NCI-H1105 (cell line): ENCODE measurements around the gene DNAH9.
A peak's percentile ranks its signal among the peaks of the same experiment; 100 is the strongest.

Experiments used
- DNase-seq: peaks from one replicate; lab custom pipeline; 2025; lab: John Stamatoyannopoulos, UW

DNAH9 gene

GRCh38 chr17:11840831-11841230, 242.6 kb downstream of the DNAH9 start:
- DNase-seq = no peak

GRCh38 chr17:11848330-11848729, 250.1 kb downstream of the DNAH9 start:
- DNase-seq = no peak

- DNase-seq = no peak
Observed at GRCh38 chr17:11852231-11852630, 254.0 kb downstream of the DNAH9 start.

- no peak for DNase-seq
Observed at GRCh38 chr17:11852912-11853311, 254.6 kb downstream of the DNAH9 start.

- no peak for DNase-seq
Observed at GRCh38 chr17:11853321-11854151, 255.3 kb downstream of the DNAH9 start.

GRCh38 chr17:11855306-11855705, 257.0 kb downstream of the DNAH9 start:
- DNase-seq = no peak

GRCh38 chr17:11857006-11857405, 258.7 kb downstream of the DNAH9 start:
- no peak for DNase-seq

- DNase-seq = no peak
Observed at GRCh38 chr17:11869680-11870394, 271.6 kb downstream of the DNAH9 start.

- DNase-seq = no peak
Observed at GRCh38 chr17:11871773-11872172, 273.5 kb downstream of the DNAH9 start.

GRCh38 chr17:11874756-11875155, 276.5 kb downstream of the DNAH9 start:
- DNase-seq = no peak

- DNase-seq = peak; percentile 3
Observed at GRCh38 chr17:11880714-11881113, 282.4 kb downstream of the DNAH9 start.

GRCh38 chr17:11882716-11883115, 284.4 kb downstream of the DNAH9 start:
- no peak for DNase-seq

GRCh38 chr17:11885051-11885450, 286.8 kb downstream of the DNAH9 start:
- no peak for DNase-seq

- no peak for DNase-seq
Observed at GRCh38 chr17:11889266-11889665, 291.0 kb downstream of the DNAH9 start.

GRCh38 chr17:11893862-11894261, 295.6 kb downstream of the DNAH9 start:
- DNase-seq = no peak

- DNase-seq = no peak
Observed at GRCh38 chr17:11896199-11896598, 297.9 kb downstream of the DNAH9 start.

- no peak for DNase-seq
Observed at GRCh38 chr17:11898526-11899235, 300.4 kb downstream of the DNAH9 start.

- no peak for DNase-seq
Observed at GRCh38 chr17:11899537-11899942, 301.3 kb downstream of the DNAH9 start.

- DNase-seq = no peak
Observed at GRCh38 chr17:11900041-11900476, 301.8 kb downstream of the DNAH9 start.

- DNase-seq = no peak
Observed at GRCh38 chr17:11900655-11901054, 302.4 kb downstream of the DNAH9 start.

GRCh38 chr17:11901931-11902330, 303.7 kb downstream of the DNAH9 start:
- DNase-seq = no peak

GRCh38 chr17:11908711-11909146, 310.5 kb downstream of the DNAH9 start:
- DNase-seq = no peak

GRCh38 chr17:11909348-11909747, 311.1 kb downstream of the DNAH9 start:
- DNase-seq = no peak
